NCI-H1105 (cell line): Measurements from ENCODE around the gene LPAR6.

Experiments used
- DNase-seq: peaks from one replicate; lab custom pipeline; 2025; lab: John Stamatoyannopoulos, UW

Gene LPAR6

DNA sequence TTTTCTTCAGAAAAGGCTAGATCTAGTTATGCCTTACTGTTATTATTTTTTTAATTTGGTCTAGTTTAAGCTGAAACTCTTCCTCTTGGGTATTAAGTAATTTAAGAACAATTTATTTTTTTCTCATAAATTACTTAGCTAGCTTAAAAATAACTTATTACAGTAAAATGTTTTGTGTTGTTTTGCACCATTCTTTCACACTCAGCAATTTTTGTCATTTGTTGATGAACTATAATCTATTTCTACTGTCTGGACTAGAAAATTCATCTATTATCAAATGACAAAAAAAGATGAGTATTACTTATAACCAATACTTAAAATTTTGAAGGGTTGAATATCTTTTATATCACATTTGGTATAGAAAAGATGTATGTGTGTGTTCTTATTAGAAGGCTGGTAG lies 1.6 kb upstream of the LPAR6 start:
- no peak for DNase-seq

- no peak for DNase-seq
Measured at GRCh38 chr13:48411841-48412531, 927 bp downstream of the LPAR6 start.

DNA sequence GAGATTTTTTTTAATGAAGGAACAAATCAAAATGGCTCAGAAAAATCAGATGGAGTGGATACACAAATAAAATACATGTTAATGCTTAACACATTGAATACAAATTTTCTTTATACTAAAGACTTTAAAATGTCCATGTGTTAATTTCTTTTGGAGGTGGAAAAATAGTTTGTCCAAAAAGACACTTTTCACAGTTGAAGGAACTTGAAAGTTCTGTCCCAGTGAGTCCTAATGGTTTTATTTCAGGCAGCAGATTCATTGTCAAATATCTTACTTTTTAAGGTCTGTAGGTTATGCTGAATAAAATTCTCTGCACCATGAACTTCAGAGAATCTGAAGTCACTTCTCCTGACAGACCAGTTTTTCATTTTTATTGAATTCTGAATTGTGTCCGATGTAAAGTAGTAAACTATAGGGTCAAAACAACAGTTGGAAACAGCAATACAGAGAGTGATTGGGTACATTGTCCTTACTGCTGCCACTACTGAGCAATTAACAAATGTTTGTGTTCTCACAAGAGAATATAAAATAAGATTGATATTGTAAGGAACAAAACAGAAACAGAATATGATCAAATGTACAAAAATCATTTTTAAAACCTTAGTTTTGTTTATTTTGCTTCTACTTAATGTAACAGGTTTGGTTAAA lies 1.6 kb downstream of the LPAR6 start:
- DNase-seq: no peak

GRCh38 chr13:48410199-48410598 lies 2.7 kb downstream of the LPAR6 start:
- no peak for DNase-seq

GRCh38 chr13:48405875-48406274 lies 7.0 kb downstream of the LPAR6 start:
- no peak for DNase-seq

DNA sequence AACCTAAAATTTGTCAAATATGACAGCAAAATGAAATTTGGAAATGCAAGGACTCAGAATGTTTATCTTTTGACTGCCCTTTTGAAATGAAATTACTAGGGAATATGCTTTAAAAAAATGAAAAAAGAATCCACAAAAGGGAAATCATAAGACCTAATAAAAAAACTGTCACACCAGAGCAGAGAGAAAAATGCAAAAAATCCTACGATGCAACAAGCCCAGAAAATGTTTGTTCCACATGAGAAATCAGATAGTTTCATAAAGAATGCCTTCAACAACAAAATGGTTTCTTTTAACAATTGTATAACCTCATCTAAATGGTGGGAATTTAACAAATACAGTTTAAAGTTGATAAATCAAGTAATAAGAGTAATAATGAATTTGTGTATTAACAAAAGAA lies 8.0 kb downstream of the LPAR6 start:
- DNase-seq: no peak

DNA sequence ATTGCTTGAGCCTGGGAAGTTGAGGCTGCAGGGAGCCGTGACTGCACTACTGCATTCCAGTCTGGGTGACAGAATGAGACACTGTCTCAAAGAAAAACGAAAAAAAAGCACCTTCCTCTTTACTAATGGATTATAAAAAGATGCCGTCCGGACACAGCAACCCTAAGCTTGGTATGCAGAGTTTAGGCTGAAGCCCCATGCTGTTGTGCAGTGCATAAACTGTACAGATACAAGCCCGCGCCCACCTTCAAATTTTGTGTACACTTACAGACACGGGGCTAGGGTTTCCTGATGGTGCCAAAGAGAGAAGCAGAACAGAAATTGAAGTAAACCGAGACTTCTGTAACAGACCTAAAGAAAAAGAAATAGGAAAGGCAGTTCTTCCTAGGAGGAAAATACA lies 9.0 kb downstream of the LPAR6 start:
- no peak for DNase-seq

GRCh38 chr13:48403151-48403631 lies 9.7 kb downstream of the LPAR6 start:
- DNase-seq: no peak

GRCh38 chr13:48402325-48402932 lies 10.5 kb downstream of the LPAR6 start:
- DNase-seq: no peak

DNA sequence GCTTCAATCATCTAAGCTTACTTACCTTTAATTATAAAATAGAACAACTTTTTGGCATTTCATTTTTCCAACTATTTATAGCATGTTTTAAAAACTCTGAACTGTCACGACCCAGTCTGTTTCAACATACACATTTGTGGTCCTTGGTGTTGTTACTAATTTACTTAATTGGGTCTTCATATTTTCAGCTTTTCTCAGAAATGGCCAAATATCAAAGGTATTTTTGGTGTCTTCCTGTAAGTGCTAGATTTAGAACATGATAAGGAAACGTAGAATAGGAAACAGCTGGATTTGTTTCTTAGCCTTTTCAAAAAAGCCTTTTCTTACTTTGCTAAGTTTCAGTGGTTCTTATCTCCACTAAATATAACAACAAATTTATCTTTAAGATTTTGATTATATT lies 11.4 kb downstream of the LPAR6 start:
- no peak for DNase-seq

DNA sequence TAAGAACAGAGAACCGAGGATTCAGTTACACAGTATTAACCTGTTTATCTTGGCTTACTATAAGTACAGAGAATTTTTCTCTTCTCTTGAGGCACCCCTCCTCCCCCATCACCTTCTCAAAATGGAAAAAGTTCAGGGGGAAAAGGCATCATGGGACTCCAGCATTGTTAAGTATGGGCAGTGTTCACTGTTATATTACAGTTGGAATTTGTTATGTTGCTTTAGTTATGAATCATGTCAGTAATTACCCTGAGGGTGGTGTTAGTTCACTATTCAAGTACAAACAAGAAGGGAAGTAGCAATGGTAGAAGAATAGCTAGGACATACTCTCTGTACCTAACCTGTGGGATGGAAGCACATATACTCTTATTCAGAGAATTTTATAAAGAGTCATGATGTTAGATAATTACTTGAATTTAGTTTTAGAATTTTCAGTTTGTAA lies 12.0 kb downstream of the LPAR6 start:
- no peak for DNase-seq

DNA sequence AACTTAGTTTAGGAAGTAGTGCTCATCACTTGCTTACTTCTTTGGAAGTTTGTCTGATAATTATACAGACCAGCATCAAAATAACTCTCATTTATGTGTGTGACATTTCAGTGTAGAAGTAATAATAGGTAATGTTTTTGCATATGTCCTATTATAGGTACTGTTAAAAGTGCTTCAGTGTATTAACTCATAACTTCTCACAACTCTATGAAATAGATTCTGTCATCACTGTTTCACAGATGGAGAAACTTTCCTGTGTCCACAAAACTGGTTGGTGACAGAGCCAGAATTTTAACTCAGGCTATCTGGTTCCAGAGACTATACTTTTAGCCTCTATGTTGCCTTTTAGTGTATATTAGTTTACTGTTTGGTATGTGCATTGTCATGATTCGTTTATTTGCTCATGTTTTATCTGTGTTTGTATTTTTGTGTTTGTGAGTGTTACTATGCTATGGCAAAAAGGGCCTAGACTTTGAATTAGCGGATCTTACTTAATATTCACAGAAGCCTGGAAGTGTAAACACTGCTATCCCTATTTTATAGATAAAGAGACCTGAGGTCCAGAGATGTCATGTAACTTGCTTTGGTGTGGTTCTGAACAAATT lies 12.7 kb downstream of the LPAR6 start:
- no peak for DNase-seq

- DNase-seq: no peak
Measured at GRCh38 chr13:48398450-48399095, 14.3 kb downstream of the LPAR6 start.

DNA sequence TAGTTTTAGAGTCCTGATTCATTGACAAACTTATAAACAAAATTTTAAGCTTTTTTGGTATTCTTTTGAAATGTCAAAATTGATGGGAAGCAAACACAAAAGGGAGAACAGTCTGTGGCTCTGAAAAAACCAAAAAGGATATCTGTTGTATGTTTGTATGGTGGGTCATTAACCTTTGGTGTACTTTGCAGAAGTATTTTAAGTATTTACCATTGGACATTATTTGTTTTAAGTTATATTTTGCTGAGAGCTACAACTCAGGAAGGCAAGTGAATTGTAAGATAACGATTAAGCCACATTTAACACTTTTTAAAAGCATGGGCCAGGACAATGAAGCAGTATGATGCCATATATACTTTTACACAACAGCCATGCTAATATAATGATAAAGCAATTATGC lies 15.2 kb downstream of the LPAR6 start:
- DNase-seq: no peak

DNA sequence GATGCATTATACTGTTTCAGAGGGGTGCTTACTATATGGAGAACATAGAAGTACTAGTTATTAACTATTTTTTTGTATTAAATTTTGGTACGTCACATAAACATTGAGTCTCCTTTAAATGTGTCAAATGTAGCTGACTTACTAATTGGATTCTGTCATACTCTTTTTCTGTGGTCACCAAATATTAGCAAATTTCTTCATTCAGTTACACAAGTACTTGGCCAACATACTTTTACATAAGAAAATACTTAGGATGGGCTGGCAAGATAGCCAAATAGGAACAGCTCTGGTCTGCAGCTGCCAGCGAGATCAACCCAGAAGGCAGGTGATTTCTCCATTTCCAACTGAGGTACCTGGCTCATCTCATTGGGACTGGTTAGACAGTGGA lies 19.2 kb downstream of the LPAR6 start:
- no peak for DNase-seq

DNA sequence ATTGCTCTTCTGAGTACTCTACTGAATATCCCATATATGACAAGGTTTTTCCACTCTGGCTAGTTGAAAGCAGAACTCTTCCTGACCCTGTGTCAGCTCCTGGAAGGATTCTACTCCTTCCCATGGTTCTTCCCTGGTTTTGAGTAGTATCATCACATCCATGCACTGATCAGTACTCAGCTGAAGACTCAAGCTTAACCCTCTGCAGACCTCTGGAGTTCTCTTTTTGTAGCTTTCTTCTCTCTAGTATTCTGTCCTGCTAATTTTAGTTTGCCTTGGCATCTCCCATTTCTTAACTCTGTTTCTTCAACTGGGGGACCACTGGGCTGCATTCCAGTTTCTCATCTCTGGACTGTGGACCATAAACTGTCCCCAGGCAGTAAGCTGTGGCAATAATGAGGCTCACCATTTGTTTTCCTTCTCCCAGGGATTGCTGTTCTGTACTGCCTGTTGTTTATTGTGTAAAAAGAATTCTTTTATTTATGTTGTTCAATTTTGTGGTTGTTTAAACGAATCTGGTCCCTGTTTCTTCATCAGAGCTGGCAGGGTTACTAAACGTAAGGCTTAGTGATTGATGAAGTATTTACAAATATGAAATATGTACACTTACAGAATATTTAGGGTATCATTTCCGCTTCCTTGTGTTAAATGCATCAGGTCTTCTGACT lies 19.7 kb downstream of the LPAR6 start:
- no peak for DNase-seq

- no peak for DNase-seq
Measured at GRCh38 chr13:48391257-48391656, 21.7 kb downstream of the LPAR6 start.

- no peak for DNase-seq
Measured at GRCh38 chr13:48386816-48387215, 26.1 kb downstream of the LPAR6 start.

DNA sequence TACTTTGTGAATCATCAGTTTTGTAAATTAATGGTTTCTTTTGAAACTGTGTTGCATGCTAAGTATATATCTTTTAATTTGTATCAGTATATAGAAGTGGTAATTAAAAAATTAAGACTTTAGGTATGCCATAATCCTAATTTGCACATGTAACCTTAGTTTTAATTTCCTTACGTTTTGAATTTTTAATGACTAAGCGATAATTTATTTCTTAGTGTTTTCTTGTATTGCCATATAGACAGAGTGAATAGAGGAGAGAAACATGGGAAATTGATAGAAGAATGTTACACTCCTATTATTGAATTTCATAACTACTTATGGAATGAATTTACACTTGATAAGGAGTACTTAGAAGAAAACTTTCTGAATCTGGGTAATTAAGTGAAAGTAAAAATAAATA lies 29.5 kb downstream of the LPAR6 start:
- DNase-seq: no peak

- no peak for DNase-seq
Measured at GRCh38 chr13:48380581-48380980, 32.3 kb downstream of the LPAR6 start.

GRCh38 chr13:48377857-48378256 lies 35.1 kb downstream of the LPAR6 start:
- no peak for DNase-seq

GRCh38 chr13:48370815-48371214 lies 42.1 kb downstream of the LPAR6 start:
- no peak for DNase-seq
